Measurements from ENCODE around the gene SRF. TPM values are rescaled to one million over a fixed set of nuclear protein-coding genes. Genes with fewer than 3 reads are reported as not detected.
A peak's percentile ranks its signal among the peaks of the same experiment; 100 is the strongest.

The SRF gene
- total and polyA plus RNA-seq, 3 experiments from 2014 or later: 8.0 to 57.4 (median 55.1) TPM

DNA sequence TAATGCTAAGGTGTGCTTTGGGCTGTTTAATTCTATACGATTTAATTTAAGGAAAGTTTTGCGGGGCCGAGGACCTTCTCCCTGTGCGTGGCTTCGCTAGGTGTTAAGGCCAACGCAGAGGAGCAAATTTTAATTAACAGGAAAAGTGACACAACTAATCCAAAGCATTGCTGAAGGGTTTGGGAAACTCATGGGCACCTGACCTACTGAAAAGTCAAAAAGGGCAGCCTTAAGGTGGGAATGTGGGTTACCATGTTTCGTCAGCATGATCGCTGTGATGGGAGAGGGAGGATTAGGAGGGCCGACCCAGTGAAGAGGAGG is 10.5 kb downstream of the SRF start:
- Histone ChIP-seq H3K4me3 (ENCODE audit: low read length) (peak overlapping the region; percentile 76), H3K4me1 (ENCODE audit: insufficient read depth, low read length) (peaks cover 51% of the 10 kb centered on the region), H3K9me3 (ENCODE audit: low read length) (no peaks in the 10 kb centered on the region), H3K27me3 (ENCODE audit: insufficient read depth, low read length, poor library complexity, severe bottlenecking) (no peaks in the 10 kb centered on the region), H3K36me3 (ENCODE audit: insufficient read depth, low read length) (peaks cover 15% of the 10 kb centered on the region), H3K27ac (ENCODE audit: low read depth, low read length) (peak overlapping the region; percentile 70)
- ChIA-PET CTCF (interaction anchor here (1.3 to 2.4 kb wide), 2 partner anchors 10 to 48 kb away, joined by 6 to 9 read pairs; partner anchors contain the start of gene DNPH1), POLR2A (interaction anchor here (1.0 to 1.7 kb wide), 4 partner anchors 9 to 202 kb away, joined by 3 to 9 read pairs (median 5); no protein-coding TSS in a partner anchor)
- Mint-ChIP-seq H3K9me3 (no peaks in the 10 kb centered on the region), H3K4me1 (peaks cover 44 to 57% (median 52%) of the 10 kb centered on the region in 3 donors), H3K27ac (peak overlapping the region; percentile 74 to 98 (median 96)), H3K36me3 (peaks cover 9 to 58% (median 12%) of the 10 kb centered on the region in 3 donors), H3K4me3 (peak overlapping the region; percentile 91 to 97 (median 96)), H3K27me3 (peaks cover 0 to 2% of the 10 kb centered on the region in 2 donors)
- DNase-seq: no peak

DNA sequence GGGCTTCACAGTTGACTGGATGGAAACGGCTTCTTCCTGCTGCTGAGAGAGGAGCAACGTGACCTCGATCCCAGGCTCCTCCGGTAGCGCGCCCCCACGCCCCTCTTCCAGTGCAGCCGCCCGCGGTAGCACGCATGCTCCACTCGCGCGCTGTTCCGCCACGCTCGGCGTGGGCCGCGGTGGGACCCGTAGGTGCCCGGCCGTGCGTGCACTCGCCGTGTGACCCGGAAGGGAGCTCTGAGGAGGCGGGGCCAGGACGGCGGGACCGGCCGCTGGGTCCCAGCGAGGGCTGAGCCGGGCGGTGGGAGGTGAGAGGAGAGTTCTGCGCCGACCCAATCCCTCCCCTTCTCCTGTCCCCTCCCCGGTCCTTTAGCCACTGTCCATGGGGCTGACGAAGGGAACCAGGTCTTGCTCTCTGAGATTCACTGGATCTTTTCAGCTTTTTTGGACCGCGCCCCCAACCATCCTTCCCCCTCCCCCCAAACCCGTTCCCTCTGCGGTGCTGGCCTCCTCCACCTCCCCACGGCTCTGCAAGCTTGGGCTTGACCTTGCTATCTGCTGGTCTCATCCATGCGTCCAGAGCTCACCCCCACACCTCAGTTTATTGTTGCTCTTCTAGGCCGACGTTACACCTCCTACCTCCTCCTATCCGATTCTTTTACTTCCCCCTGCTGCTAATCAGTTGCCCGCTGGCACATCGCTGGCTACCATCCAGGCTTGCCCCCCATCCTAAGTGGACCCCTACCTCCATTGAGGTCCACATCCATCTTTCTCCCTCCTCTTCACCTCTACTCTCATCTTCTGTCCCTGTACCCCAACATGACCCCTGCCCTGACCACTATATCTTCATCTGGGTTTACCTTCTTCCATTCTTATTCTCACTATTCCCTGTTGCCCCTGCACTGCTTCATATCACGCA is 11.1 kb downstream of the SRF start, which contains the start of gene CUL9:
Gene CUL9, plus strand, starts transcription at position 255 of the 919 bp plus-strand sequence. CDS start 2,115 bp downstream, outside the sequence.
- ChIA-PET CTCF (interaction anchor here (0.7 to 2.4 kb wide), 4 partner anchors 9 to 47 kb away, joined by 3 to 9 read pairs (median 6); partner anchors contain the start of gene DNPH1), POLR2A (interaction anchor here (0.6 to 1.7 kb wide), 5 partner anchors 9 to 202 kb away, joined by 3 to 9 read pairs (median 4); no protein-coding TSS in a partner anchor)
- DNase-seq: peak; percentile 78 to 88 (median 78)
- peaks cover 0 to 2% of the 10 kb centered on the region in 2 donors for H3K27me3 Mint-ChIP-seq
- no peaks in the 10 kb centered on the region for H3K9me3 Mint-ChIP-seq
- Histone ChIP-seq H3K27ac (ENCODE audit: low read depth, low read length) (peak within 1 kb of the TSS; percentile 70), H3K9me3 (ENCODE audit: low read length) (no peaks in the 10 kb centered on the region), H3K4me1 (ENCODE audit: insufficient read depth, low read length) (peaks cover 57% of the 10 kb centered on the region), H3K4me3 (ENCODE audit: low read length) (peak within 1 kb of the TSS; percentile 76), H3K27me3 (ENCODE audit: insufficient read depth, low read length, poor library complexity, severe bottlenecking) (no peaks in the 10 kb centered on the region), H3K36me3 (ENCODE audit: insufficient read depth, low read length) (peaks cover 12% of the 10 kb centered on the region)
- peaks cover 10 to 60% (median 10%) of the 10 kb centered on the region in 3 donors for H3K36me3 Mint-ChIP-seq
- peak within 1 kb of the TSS; percentile 91 to 98 (median 96) for H3K27ac Mint-ChIP-seq
- peak within 1 kb of the TSS; percentile 91 to 97 (median 96) for H3K4me3 Mint-ChIP-seq
- peaks cover 44 to 57% (median 55%) of the 10 kb centered on the region in 3 donors for H3K4me1 Mint-ChIP-seq

DNA sequence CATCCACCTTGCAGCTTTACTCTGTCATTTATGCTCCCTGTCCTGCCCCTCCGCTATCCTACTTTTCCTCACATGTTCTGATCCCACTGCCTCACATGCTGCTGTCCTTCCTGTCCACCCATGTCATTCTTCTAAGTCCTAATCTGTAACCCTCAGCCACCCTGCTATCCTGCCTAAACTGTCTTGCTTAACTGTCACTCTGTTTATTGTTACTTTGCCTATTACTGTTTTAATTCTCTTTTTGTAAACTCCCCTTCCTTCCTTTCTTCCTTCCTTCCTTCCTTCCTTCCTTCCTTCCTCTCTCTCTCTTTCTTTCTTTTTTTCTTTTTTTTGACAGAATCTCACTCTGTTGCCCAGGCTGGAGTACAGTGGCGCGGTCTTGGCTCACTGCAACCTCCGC is 12.4 kb downstream of the SRF start:
- H3K9me3 Mint-ChIP-seq: no peaks in the 10 kb centered on the region
- H3K27me3 Mint-ChIP-seq: peaks cover 0 to 2% of the 10 kb centered on the region in 2 donors
- H3K27ac Mint-ChIP-seq: peak overlapping the region in 7 of 8 donors; percentile 62 to 97 (median 96)
- peak overlapping the region; percentile 70 for H3K27ac ChIP-seq (ENCODE audit: low read depth, low read length)
- no peaks in the 10 kb centered on the region for H3K27me3 ChIP-seq (ENCODE audit: insufficient read depth, low read length, poor library complexity, severe bottlenecking)
- ChIA-PET POLR2A (interaction anchor here (1.7 kb wide), 1 partner anchor 11 kb away, joined by 9 read pairs; no protein-coding TSS in a partner anchor), CTCF (interaction anchor here (1.6 kb wide), 1 partner anchor 46 kb away, joined by 6 read pairs; the partner anchor contains the start of gene DNPH1)
- H3K9me3 ChIP-seq (ENCODE audit: low read length): no peaks in the 10 kb centered on the region
- DNase-seq: no peak
- peaks cover 46 to 64% (median 61%) of the 10 kb centered on the region in 3 donors for H3K4me1 Mint-ChIP-seq
- peak overlapping the region; percentile 76 for H3K4me3 ChIP-seq (ENCODE audit: low read length)
- H3K4me3 Mint-ChIP-seq: peak overlapping the region; percentile 28 to 97 (median 93)
- peaks cover 12% of the 10 kb centered on the region for H3K36me3 ChIP-seq (ENCODE audit: insufficient read depth, low read length)
- H3K36me3 Mint-ChIP-seq: peaks cover 7 to 63% (median 10%) of the 10 kb centered on the region in 3 donors
- peaks cover 58% of the 10 kb centered on the region for H3K4me1 ChIP-seq (ENCODE audit: insufficient read depth, low read length)

DNA sequence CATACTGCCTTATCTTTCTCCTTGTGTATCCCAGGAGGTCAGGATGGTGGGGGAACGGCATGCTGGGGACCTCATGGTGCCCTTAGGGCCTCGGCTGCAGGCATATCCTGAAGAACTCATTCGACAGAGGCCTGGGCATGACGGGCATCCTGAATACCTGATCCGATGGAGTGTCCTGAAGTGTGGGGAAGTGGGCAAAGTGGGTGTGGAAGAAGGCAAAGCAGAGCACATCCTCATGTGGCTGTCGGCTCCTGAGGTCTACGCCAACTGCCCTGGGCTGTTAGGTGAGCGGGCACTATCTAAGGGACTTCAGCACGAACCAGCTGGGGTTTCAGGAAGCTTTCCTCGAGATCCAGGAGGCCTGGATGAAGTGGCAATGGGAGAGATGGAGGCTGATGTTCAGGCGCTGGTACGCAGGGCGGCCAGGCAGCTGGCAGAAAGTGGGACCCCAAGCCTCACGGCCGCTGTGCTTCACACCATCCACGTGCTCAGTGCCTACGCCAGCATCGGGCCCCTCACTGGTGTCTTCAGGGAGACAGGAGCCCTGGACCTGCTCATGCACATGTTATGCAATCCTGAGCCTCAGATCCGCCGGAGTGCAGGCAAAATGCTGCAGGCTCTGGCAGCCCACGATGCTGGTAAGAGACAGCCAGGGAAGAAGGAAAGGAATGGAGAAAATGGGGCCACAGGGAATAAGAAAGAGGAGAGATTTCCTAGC is 13.4 kb downstream of the SRF start:
- H3K4me1 Mint-ChIP-seq: peaks cover 44 to 64% (median 62%) of the 10 kb centered on the region in 3 donors

DNA sequence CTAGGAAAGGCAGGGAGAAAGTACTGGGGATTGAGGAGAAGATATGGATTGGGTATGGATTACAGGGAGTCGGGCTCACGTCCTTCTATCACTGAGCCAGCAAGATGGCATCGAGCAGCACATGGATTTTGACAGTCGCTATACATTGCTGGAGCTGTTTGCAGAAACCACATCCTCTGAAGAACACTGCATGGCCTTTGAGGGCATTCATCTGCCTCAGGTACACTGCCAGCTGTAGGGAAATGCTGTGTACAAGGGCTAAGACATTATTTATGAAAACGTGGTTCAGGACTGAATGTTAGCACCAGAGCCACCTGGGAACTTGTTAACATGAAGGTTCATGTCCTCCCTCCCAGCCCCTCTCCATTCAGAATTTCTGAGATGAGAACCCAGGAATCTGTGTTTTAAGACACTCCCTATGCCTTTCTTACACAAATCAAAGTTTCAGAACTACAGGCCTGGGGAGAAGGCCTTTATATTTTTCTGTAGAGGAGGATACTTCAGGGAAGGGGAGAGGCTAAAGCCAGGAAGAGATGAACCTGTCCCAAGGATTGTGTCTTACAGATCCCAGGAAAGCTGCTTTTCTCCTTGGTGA is 14.4 kb downstream of the SRF start:
- peaks cover 0 to 2% of the 10 kb centered on the region in 2 donors for H3K27me3 Mint-ChIP-seq
- H3K36me3 ChIP-seq (ENCODE audit: insufficient read depth, low read length): peaks cover 7% of the 10 kb centered on the region
- peaks cover 46 to 72% (median 69%) of the 10 kb centered on the region in 3 donors for H3K4me1 Mint-ChIP-seq
- H3K9me3 Mint-ChIP-seq: no peaks in the 10 kb centered on the region
- peak in 1 of 5 donors; percentile 51 for DNase-seq
- H3K27me3 ChIP-seq (ENCODE audit: insufficient read depth, low read length, poor library complexity, severe bottlenecking): no peaks in the 10 kb centered on the region
- no peaks in the 10 kb centered on the region for H3K9me3 ChIP-seq (ENCODE audit: low read length)
- H3K4me3 ChIP-seq (ENCODE audit: low read length): peak overlapping the region; percentile 17
- H3K27ac Mint-ChIP-seq: peak overlapping the region in 7 of 8 donors; percentile 6 to 87 (median 48)
- ChIA-PET POLR2A (no interaction called here), CTCF (interaction anchor here (1.1 to 1.6 kb wide), 2 partner anchors 11 to 42 kb away, joined by 3 to 5 read pairs; no protein-coding TSS in a partner anchor)
- peak overlapping the region in 6 of 7 donors; percentile 3 to 23 (median 13) for H3K4me3 Mint-ChIP-seq
- peaks cover 62% of the 10 kb centered on the region for H3K4me1 ChIP-seq (ENCODE audit: insufficient read depth, low read length)
- H3K36me3 Mint-ChIP-seq: peaks cover 6 to 62% (median 10%) of the 10 kb centered on the region in 3 donors
- H3K27ac ChIP-seq (ENCODE audit: low read depth, low read length): no peak overlapping the region

More for the DNA sequence above, 13.4 kb downstream of the SRF start:
- H3K4me1 ChIP-seq (ENCODE audit: insufficient read depth, low read length): peaks cover 58% of the 10 kb centered on the region
- H3K4me3 Mint-ChIP-seq: peak overlapping the region in 6 of 7 donors; percentile 8 to 97 (median 54)
- peaks cover 6 to 59% (median 10%) of the 10 kb centered on the region in 3 donors for H3K36me3 Mint-ChIP-seq
- POLR2A ChIA-PET: no interaction called here
- H3K36me3 ChIP-seq (ENCODE audit: insufficient read depth, low read length): peaks cover 7% of the 10 kb centered on the region
- H3K9me3 Mint-ChIP-seq: no peaks in the 10 kb centered on the region
- no peaks in the 10 kb centered on the region for H3K27me3 ChIP-seq (ENCODE audit: insufficient read depth, low read length, poor library complexity, severe bottlenecking)
- peak overlapping the region in 5 of 8 donors; percentile 40 to 77 (median 51) for H3K27ac Mint-ChIP-seq
- H3K9me3 ChIP-seq (ENCODE audit: low read length): no peaks in the 10 kb centered on the region
- DNase-seq: no peak
- CTCF ChIA-PET: no interaction called here
- H3K27ac ChIP-seq (ENCODE audit: low read depth, low read length): no peak overlapping the region
- peaks cover 0 to 2% of the 10 kb centered on the region in 2 donors for H3K27me3 Mint-ChIP-seq
- H3K4me3 ChIP-seq (ENCODE audit: low read length): no peak overlapping the region

DNA sequence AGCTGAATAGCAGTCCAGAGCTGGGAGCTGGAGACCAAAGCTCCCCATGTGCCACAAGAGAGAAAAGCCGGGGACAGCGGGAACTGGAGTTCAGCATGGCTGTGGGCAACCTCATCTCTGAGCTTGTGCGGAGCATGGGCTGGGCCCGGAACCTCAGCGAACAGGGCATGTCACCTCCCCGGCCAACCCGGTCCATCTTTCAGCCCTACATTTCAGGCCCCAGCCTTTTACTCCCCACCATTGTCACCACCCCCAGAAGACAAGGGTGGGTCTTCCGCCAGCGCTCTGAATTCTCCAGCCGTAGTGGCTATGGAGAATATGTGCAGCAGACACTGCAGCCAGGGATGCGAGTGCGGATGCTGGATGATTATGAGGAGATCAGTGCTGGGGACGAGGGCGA is 14.9 kb downstream of the SRF start:
- Histone ChIP-seq H3K9me3 (ENCODE audit: low read length) (no peaks in the 10 kb centered on the region), H3K36me3 (ENCODE audit: insufficient read depth, low read length) (peaks cover 7% of the 10 kb centered on the region), H3K27me3 (ENCODE audit: insufficient read depth, low read length, poor library complexity, severe bottlenecking) (no peaks in the 10 kb centered on the region), H3K27ac (ENCODE audit: low read depth, low read length) (no peak overlapping the region), H3K4me1 (ENCODE audit: insufficient read depth, low read length) (peaks cover 60% of the 10 kb centered on the region), H3K4me3 (ENCODE audit: low read length) (no peak overlapping the region)
- DNase-seq: no peak
- CTCF ChIA-PET: interaction anchor here (1.1 to 1.6 kb wide), 2 partner anchors 11 to 42 kb away, joined by 3 to 5 read pairs; no protein-coding TSS in a partner anchor
- Mint-ChIP-seq H3K36me3 (peaks cover 6 to 66% (median 11%) of the 10 kb centered on the region in 3 donors), H3K4me3 (peak overlapping the region in 1 of 7 donors; percentile 39), H3K27ac (peak overlapping the region in 2 of 8 donors; percentile 64 to 91), H3K27me3 (peaks cover 0 to 2% of the 10 kb centered on the region in 2 donors), H3K4me1 (peaks cover 48 to 75% (median 72%) of the 10 kb centered on the region in 3 donors), H3K9me3 (no peaks in the 10 kb centered on the region)
- POLR2A ChIA-PET: no interaction called here

DNA sequence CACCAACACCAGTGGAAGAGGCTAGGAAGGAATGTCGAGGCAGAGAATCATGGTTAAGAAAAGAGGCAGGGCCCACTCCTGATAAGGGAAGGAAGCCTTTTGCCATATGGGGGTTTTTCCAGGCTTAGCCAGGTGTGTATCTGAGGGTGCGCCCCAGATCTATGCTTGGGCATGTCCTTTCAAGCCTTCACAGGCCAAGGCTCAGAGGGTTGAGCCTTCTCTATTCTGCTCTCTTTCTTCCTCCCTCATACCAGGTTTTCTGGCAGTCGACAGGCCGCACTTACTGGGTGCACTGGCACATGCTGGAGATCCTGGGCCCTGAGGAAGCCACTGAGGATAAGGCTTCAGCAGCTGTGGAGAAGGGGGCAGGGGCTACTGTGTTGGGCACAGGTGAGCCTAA is 15.6 kb downstream of the SRF start:
- Mint-ChIP-seq H3K27me3 (peaks cover 0 to 2% of the 10 kb centered on the region in 2 donors), H3K4me1 (peaks cover 42 to 71% (median 65%) of the 10 kb centered on the region in 3 donors), H3K36me3 (peaks cover 6 to 67% (median 12%) of the 10 kb centered on the region in 3 donors), H3K4me3 (peak overlapping the region in 3 of 7 donors; percentile 3 to 39 (median 37)), H3K9me3 (no peaks in the 10 kb centered on the region), H3K27ac (peak overlapping the region in 2 of 8 donors; percentile 64 to 80)
- DNase-seq: no peak
- Histone ChIP-seq H3K27ac (ENCODE audit: low read depth, low read length) (no peak overlapping the region), H3K4me3 (ENCODE audit: low read length) (no peak overlapping the region), H3K27me3 (ENCODE audit: insufficient read depth, low read length, poor library complexity, severe bottlenecking) (no peaks in the 10 kb centered on the region), H3K36me3 (ENCODE audit: insufficient read depth, low read length) (peaks cover 7% of the 10 kb centered on the region), H3K4me1 (ENCODE audit: insufficient read depth, low read length) (peaks cover 53% of the 10 kb centered on the region), H3K9me3 (ENCODE audit: low read length) (no peaks in the 10 kb centered on the region)
- ChIA-PET POLR2A (no interaction called here), CTCF (no interaction called here)

Data from CD8-positive, alpha-beta memory T cell (primary cell).